ENCODE data around the gene LCE2A.

The LCE2A gene

GRCh38 chr1:152707860-152708259 is 9.7 kb downstream of the LCE2A start, which contains the start of gene LCE4A:
Gene LCE4A (plus strand): TSS chr1:152708160. CDS start chr1:152709076, 916 bp downstream.
- no peak within 1 kb of the TSS for H3K4me3 ChIP-seq (ENCODE audit: low read depth, low read length)
- no peak for TF ChIP-seq CTCF (IDR thresholded peaks at IDR 0.05; ENCODE audit: control insufficient read depth, extremely low read depth, insufficient read depth)
- DNase-seq (ENCODE audit: low read depth), result no peak

- no peak for TF ChIP-seq CTCF (IDR thresholded peaks at IDR 0.05; ENCODE audit: control insufficient read depth, extremely low read depth, insufficient read depth)
- no peak for DNase-seq (ENCODE audit: low read depth)
- H3K4me3 ChIP-seq (ENCODE audit: low read depth, low read length), result no peak overlapping the region
Measured at GRCh38 chr1:152718238-152718637, 20.1 kb downstream of the LCE2A start.

GRCh38 chr1:152725261-152725660 is 27.1 kb downstream of the LCE2A start:
- no peak for TF ChIP-seq CTCF (IDR thresholded peaks at IDR 0.05; ENCODE audit: control insufficient read depth, extremely low read depth, insufficient read depth)
- DNase-seq (ENCODE audit: low read depth), result no peak
- no peak overlapping the region for H3K4me3 ChIP-seq (ENCODE audit: low read depth, low read length)

GRCh38 chr1:152728986-152729385 is 30.8 kb downstream of the LCE2A start:
- DNase-seq (ENCODE audit: low read depth), result no peak
- no peak for TF ChIP-seq CTCF (IDR thresholded peaks at IDR 0.05; ENCODE audit: control insufficient read depth, extremely low read depth, insufficient read depth)
- H3K4me3 ChIP-seq (ENCODE audit: low read depth, low read length), result no peak overlapping the region

- DNase-seq (ENCODE audit: low read depth), result no peak
- TF ChIP-seq CTCF (IDR thresholded peaks at IDR 0.05; ENCODE audit: control insufficient read depth, extremely low read depth, insufficient read depth), result peak; percentile 40
- H3K4me3 ChIP-seq (ENCODE audit: low read depth, low read length), result no peak overlapping the region
Measured at GRCh38 chr1:152735648-152736047, 37.5 kb downstream of the LCE2A start.

- no peak overlapping the region for H3K4me3 ChIP-seq (ENCODE audit: low read depth, low read length)
- no peak for TF ChIP-seq CTCF (IDR thresholded peaks at IDR 0.05; ENCODE audit: control insufficient read depth, extremely low read depth, insufficient read depth)
- no peak for DNase-seq (ENCODE audit: low read depth)
Measured at GRCh38 chr1:152737997-152738396, 39.9 kb downstream of the LCE2A start.

GRCh38 chr1:152739841-152740240 is 41.7 kb downstream of the LCE2A start:
- no peak for TF ChIP-seq CTCF (IDR thresholded peaks at IDR 0.05; ENCODE audit: control insufficient read depth, extremely low read depth, insufficient read depth)
- no peak for DNase-seq (ENCODE audit: low read depth)
- no peak overlapping the region for H3K4me3 ChIP-seq (ENCODE audit: low read depth, low read length)
